HUES6 (cell line): ENCODE results near the gene TMPRSS5.
"Not testable (repeated sequence)": the region's sequence is repeated elsewhere in the genome, so short reads cannot be mapped to it uniquely, and the experiment has no call there.

Experiments
- H3K27ac ChIP-seq: 2 replicates; pipeline ENCODE4 v1.7.0; 2013; ENCODE audit warnings: low read depth, mild to moderate bottlenecking, low read length, inconsistent platforms
- H3K27me3 ChIP-seq: 2 replicates; pipeline ENCODE4 v1.6.1; 2013; ENCODE audit warnings: low read length; ENCODE audit not compliant: control insufficient read depth, insufficient read depth
- H3K36me3 ChIP-seq: 2 replicates; pipeline ENCODE4 v1.6.1; 2013; ENCODE audit warnings: low read length; ENCODE audit not compliant: control insufficient read depth, insufficient read depth
- H3K4me1 ChIP-seq: 2 replicates; pipeline ENCODE4 v1.6.1; 2013; ENCODE audit warnings: low read length; ENCODE audit not compliant: control insufficient read depth, insufficient read depth
- H3K4me3 ChIP-seq: 2 replicates; pipeline ENCODE4 v1.5.1; 2013; ENCODE audit warnings: low read depth, low read length
- H3K9ac ChIP-seq: one replicate; pipeline ENCODE4 v1.6.1; 2013; ENCODE audit warnings: mild to moderate bottlenecking, low read length
- H3K9me3 ChIP-seq: 2 replicates; pipeline ENCODE4 v1.6.1; 2013; ENCODE audit warnings: low read depth, low read length; ENCODE audit not compliant: control insufficient read depth, insufficient read depth

TMPRSS5 gene

GRCh38 chr11:113681282-113681681 lies 24.8 kb downstream of the TMPRSS5 start:
- Histone ChIP-seq H3K4me3 (no peak overlapping the region), H3K9me3 (no peaks in the 10 kb centered on the region), H3K27ac (no peak overlapping the region), H3K9ac (no peak overlapping the region), H3K27me3 (no peaks in the 10 kb centered on the region), H3K36me3 (no peaks in the 10 kb centered on the region), H3K4me1 (peaks cover 14% of the 10 kb centered on the region; the same call in 1 of the 2 replicates)

GRCh38 chr11:113677685-113678084 lies 28.4 kb downstream of the TMPRSS5 start:
- H3K36me3 ChIP-seq: no peaks in the 10 kb centered on the region
- H3K27me3 ChIP-seq: no peaks in the 10 kb centered on the region
- no peak overlapping the region for H3K4me3 ChIP-seq
- H3K9me3 ChIP-seq: no peaks in the 10 kb centered on the region
- no peak overlapping the region for H3K27ac ChIP-seq
- peaks cover 24% of the 10 kb centered on the region for H3K4me1 ChIP-seq
- H3K9ac ChIP-seq: no peak overlapping the region

- no peak overlapping the region for H3K9ac ChIP-seq
- no peaks in the 10 kb centered on the region for H3K9me3 ChIP-seq
- H3K27ac ChIP-seq: no peak overlapping the region
- H3K4me3 ChIP-seq: no peak overlapping the region
- no peaks in the 10 kb centered on the region for H3K36me3 ChIP-seq
- peaks cover 10% of the 10 kb centered on the region for H3K4me1 ChIP-seq
- no peaks in the 10 kb centered on the region for H3K27me3 ChIP-seq
These were observed 30.5 kb downstream of the TMPRSS5 start for GRCh38 chr11:113675565-113675964.

- Histone ChIP-seq H3K36me3 (no peaks in the 10 kb centered on the region), H3K4me1 (peaks cover 11% of the 10 kb centered on the region), H3K27me3 (no peaks in the 10 kb centered on the region), H3K27ac (no peak overlapping the region), H3K9ac (no peak overlapping the region), H3K4me3 (no peak overlapping the region), H3K9me3 (no peaks in the 10 kb centered on the region)
These were observed 31.0 kb downstream of the TMPRSS5 start for GRCh38 chr11:113675003-113675561.

GRCh38 chr11:113674397-113674685 lies 31.8 kb downstream of the TMPRSS5 start:
- Histone ChIP-seq H3K4me1 (peaks cover 18% of the 10 kb centered on the region), H3K9ac (no peak overlapping the region), H3K9me3 (no peaks in the 10 kb centered on the region), H3K27ac (no peak overlapping the region), H3K27me3 (no peaks in the 10 kb centered on the region), H3K36me3 (no peaks in the 10 kb centered on the region), H3K4me3 (no peak overlapping the region)

- Histone ChIP-seq H3K9ac (no peak overlapping the region), H3K4me1 (peaks cover 23% of the 10 kb centered on the region), H3K27ac (no peak overlapping the region), H3K4me3 (no peak overlapping the region), H3K27me3 (no peaks in the 10 kb centered on the region), H3K36me3 (no peaks in the 10 kb centered on the region), H3K9me3 (no peaks in the 10 kb centered on the region)
These were observed 32.3 kb downstream of the TMPRSS5 start for GRCh38 chr11:113673550-113674396.

- not testable (repeated sequence) for H3K9ac ChIP-seq, H3K36me3 ChIP-seq, H3K27ac ChIP-seq, H3K4me3 ChIP-seq, H3K9me3 ChIP-seq, H3K27me3 ChIP-seq
- peaks cover 24% of the 10 kb centered on the region for H3K4me1 ChIP-seq
These were observed 34.2 kb downstream of the TMPRSS5 start for GRCh38 chr11:113671914-113672313.

GRCh38 chr11:113670831-113671215 lies 35.3 kb downstream of the TMPRSS5 start:
- peaks cover 10% of the 10 kb centered on the region for H3K9me3 ChIP-seq
- H3K27ac ChIP-seq: no peak overlapping the region
- peaks cover 24% of the 10 kb centered on the region for H3K4me1 ChIP-seq
- no peaks in the 10 kb centered on the region for H3K27me3 ChIP-seq
- no peak overlapping the region for H3K9ac ChIP-seq
- H3K36me3 ChIP-seq: no peaks in the 10 kb centered on the region
- no peak overlapping the region for H3K4me3 ChIP-seq

- H3K9me3 ChIP-seq: peaks cover 11% of the 10 kb centered on the region
- no peak overlapping the region for H3K9ac ChIP-seq
- peaks cover 24% of the 10 kb centered on the region for H3K4me1 ChIP-seq
- no peaks in the 10 kb centered on the region for H3K36me3 ChIP-seq
- H3K27ac ChIP-seq: no peak overlapping the region
- no peak overlapping the region for H3K4me3 ChIP-seq
- H3K27me3 ChIP-seq: no peaks in the 10 kb centered on the region
These were observed 35.8 kb downstream of the TMPRSS5 start for GRCh38 chr11:113670149-113670830.

- H3K4me1 ChIP-seq: peaks cover 17% of the 10 kb centered on the region
- no peak overlapping the region for H3K9ac ChIP-seq
- no peak overlapping the region for H3K4me3 ChIP-seq
- peaks cover 15% of the 10 kb centered on the region for H3K9me3 ChIP-seq
- no peaks in the 10 kb centered on the region for H3K27me3 ChIP-seq
- H3K36me3 ChIP-seq: no peaks in the 10 kb centered on the region
- no peak overlapping the region for H3K27ac ChIP-seq
These were observed 37.9 kb downstream of the TMPRSS5 start for GRCh38 chr11:113668255-113668654.

- H3K27ac ChIP-seq: no peak overlapping the region
- no peaks in the 10 kb centered on the region for H3K27me3 ChIP-seq
These were observed 38.3 kb downstream of the TMPRSS5 start for GRCh38 chr11:113667801-113668200.

More at GRCh38 chr11:113667801-113668200, 38.3 kb downstream of the TMPRSS5 start:
- Histone ChIP-seq H3K9ac (no peak overlapping the region), H3K9me3 (peaks cover 15% of the 10 kb centered on the region), H3K4me3 (no peak overlapping the region), H3K36me3 (no peaks in the 10 kb centered on the region), H3K4me1 (peaks cover 14% of the 10 kb centered on the region; the same call in 1 of the 2 replicates)
